Stomach (tissue), 4 donors: ENCODE results near the gene COL6A1.

Experiments
- CTCF ChIP-seq, 7 experiments: fragments of 450-650 bp in 4 of 7; fragments of 200-600 bp in 3 of 7; sonication (generic) in 3 of 7; IDR thresholded peaks; one replicate each; pipeline ENCODE4 v1.5.1; 2016 to 2019; ENCODE audit warnings: antibody characterized with exemption in 7 of 7, control low read depth in 2 of 7, mild to moderate bottlenecking in 1 of 7
- POLR2A ChIP-seq, 4 donors: fragments of 450-650 bp; IDR thresholded peaks; one replicate each; pipeline ENCODE4 v1.6.1; 2016; ENCODE audit warnings: antibody characterized with exemption in 4 of 4, control low read depth in 2 of 4, mild to moderate bottlenecking in 1 of 4, moderate library complexity in 1 of 4

GRCh38 chr21:45994759-45995685, 13.5 kb downstream of the COL6A1 start:
- TF ChIP-seq CTCF (IDR thresholded peaks at IDR 0.05) = no peak
- TF ChIP-seq POLR2A (IDR thresholded peaks at IDR 0.05) = no peak
